Activated CD4-positive, alpha-beta memory T cell treated with anti-CD3 and anti-CD28 coated beads, Interleukin-2, amount 10 ng/mL, durations not matched to agents 7 days and 5 days (primary cell): ENCODE results near the gene CYP24A1. TPM values are rescaled to one million over a fixed set of nuclear protein-coding genes. Genes with fewer than 3 reads are reported as not detected.

Experiments used
- CTCF ChIA-PET: fragments of 350-600 bp; sonication (Branson Sonifier 250); formaldehyde crosslinking; loops from one replicate; lab custom pipeline; 2021; ENCODE audit warnings: antibody characterized with exemption, inconsistent platforms; lab: Charles Lee
- POLR2A ChIA-PET: fragments of 350-600 bp; sonication (Branson Sonifier 250); formaldehyde crosslinking; loops from one replicate; lab custom pipeline; 2021; ENCODE audit warnings: antibody characterized with exemption; lab: Charles Lee
- DNase-seq: peaks from one replicate; pipeline ENCODE4 v3.0.0-alpha.2; 2020
- H3K27ac Mint-ChIP-seq: one replicate; pipeline ENCODE4 v1.8.0; 2021; ENCODE audit warnings: mild to moderate bottlenecking, mixed read lengths
- H3K27me3 Mint-ChIP-seq: one replicate; pipeline ENCODE4 v1.8.0; 2021; ENCODE audit warnings: mixed read lengths
- H3K36me3 Mint-ChIP-seq: one replicate; pipeline ENCODE4 v1.8.0; 2021; ENCODE audit warnings: low read depth, mixed read lengths
- H3K4me1 Mint-ChIP-seq: one replicate; pipeline ENCODE4 v1.8.0; 2021; ENCODE audit warnings: mixed read lengths
- H3K4me3 Mint-ChIP-seq: one replicate; pipeline ENCODE4 v1.8.0; 2021; ENCODE audit warnings: mild to moderate bottlenecking, mixed read lengths
- H3K9me3 Mint-ChIP-seq: one replicate; pipeline ENCODE4 v1.8.0; 2021; ENCODE audit warnings: mixed read lengths
- total RNA-seq, 2 experiments: library from RNA; stranded (reverse); gene quantifications; one replicate each; pipeline ENCODE4 v1.2.3, GENCODE V29; 2021

Gene CYP24A1
- total RNA-seq, 2 experiments from 2014 or later = not detected

DNA sequence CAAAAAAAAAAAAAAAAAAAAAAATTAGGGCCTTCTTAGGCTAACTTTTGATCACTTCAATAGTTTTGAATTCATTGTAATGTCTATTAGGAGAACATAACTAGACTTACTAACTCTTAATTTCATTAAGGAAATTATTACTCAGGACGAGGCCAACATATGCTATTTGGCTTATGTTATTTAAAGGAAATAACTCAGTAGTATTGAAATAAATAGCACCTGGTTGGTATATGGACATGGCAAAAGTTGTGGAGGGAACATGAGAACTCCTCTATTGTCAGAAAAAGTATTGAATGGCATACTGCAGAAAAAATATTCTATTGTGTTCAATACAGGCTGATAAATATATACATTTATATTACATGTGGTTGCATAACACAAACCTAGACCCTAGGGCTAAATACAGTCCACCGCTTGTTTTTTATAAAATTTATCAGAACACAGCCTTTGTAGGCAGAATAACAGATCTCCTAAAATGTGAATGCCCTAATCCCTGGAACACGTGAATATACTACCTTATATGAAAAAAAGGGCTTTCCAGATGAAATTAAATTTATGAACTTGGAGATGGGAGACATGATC lies 18.0 kb downstream of the CYP24A1 start:
- Mint-ChIP-seq H3K9me3 (no peaks in the 10 kb centered on the region), H3K27me3 (peaks cover 8% of the 10 kb centered on the region), H3K4me3 (no peak overlapping the region), H3K27ac (no peak overlapping the region), H3K4me1 (no peaks in the 10 kb centered on the region), H3K36me3 (no peaks in the 10 kb centered on the region)
- no peak for DNase-seq
- ChIA-PET CTCF (no interaction called here), POLR2A (no interaction called here)

DNA sequence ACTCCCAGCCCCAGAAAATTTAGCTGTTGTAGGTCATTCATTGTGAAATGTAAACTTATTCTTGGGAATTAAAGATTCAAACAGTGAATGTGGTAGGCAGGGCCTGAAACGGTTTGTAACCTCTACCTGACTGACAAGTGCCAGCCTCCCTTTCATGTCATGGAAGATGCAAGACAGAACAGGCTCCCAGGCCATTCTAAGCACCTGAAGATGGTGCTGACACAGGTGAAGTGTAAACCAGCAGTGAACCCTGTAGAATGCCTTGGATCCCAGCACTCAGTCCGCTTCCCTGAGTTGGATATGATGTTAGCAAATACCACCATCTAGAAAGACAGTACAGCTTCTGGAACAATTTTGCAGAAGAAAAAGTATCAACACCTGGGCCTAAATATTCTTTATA lies 19.3 kb downstream of the CYP24A1 start:
- Mint-ChIP-seq H3K27me3 (peaks cover 6% of the 10 kb centered on the region), H3K4me1 (no peaks in the 10 kb centered on the region), H3K36me3 (no peaks in the 10 kb centered on the region), H3K4me3 (no peak overlapping the region), H3K9me3 (no peaks in the 10 kb centered on the region), H3K27ac (no peak overlapping the region)
- no peak for DNase-seq
- POLR2A ChIA-PET = no interaction called here
- CTCF ChIA-PET = interaction anchor here (1.3 kb wide), 1 partner anchor 51 kb away, joined by 5 read pairs; no protein-coding TSS in a partner anchor

DNA sequence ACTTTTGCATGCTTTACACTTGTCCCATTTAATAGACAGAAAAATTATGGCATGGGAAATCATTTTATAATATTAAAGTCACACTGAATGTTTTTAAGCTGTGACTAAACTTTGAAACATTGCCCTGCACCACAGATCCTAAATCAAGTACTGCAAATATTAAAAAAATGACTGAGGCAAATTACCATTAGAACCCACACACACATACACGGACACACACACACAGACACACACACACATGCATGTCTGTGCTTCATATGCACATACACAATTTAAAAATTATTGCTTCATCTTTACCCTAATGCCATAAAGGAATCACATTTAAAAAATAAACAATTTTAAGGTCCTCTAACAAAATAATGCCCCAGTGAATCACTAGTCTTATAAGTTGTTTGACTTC lies 19.9 kb downstream of the CYP24A1 start:
- Mint-ChIP-seq H3K27me3 (peaks cover 6% of the 10 kb centered on the region), H3K36me3 (no peaks in the 10 kb centered on the region), H3K9me3 (no peaks in the 10 kb centered on the region), H3K27ac (no peak overlapping the region), H3K4me1 (no peaks in the 10 kb centered on the region), H3K4me3 (no peak overlapping the region)
- CTCF ChIA-PET = no interaction called here
- POLR2A ChIA-PET = no interaction called here
- DNase-seq = no peak

DNA sequence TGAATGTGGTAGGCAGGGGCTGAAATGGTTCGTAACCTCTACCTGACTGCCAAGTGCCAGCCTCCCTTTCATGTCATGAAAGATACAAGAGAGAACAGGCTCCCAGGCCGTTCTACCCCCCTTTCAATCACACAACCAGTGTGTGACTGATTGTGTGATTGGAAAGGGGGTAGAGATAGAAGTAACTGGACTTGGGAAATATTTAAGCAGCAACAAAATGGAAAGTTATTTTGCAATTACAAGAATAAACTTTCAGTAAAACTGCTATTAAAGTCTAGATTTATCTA lies 20.8 kb downstream of the CYP24A1 start:
- Mint-ChIP-seq H3K27ac (no peak overlapping the region), H3K9me3 (no peaks in the 10 kb centered on the region), H3K4me1 (no peaks in the 10 kb centered on the region), H3K4me3 (no peak overlapping the region), H3K36me3 (no peaks in the 10 kb centered on the region), H3K27me3 (peaks cover 6% of the 10 kb centered on the region)
- ChIA-PET POLR2A (no interaction called here), CTCF (no interaction called here)
- DNase-seq = no peak

DNA sequence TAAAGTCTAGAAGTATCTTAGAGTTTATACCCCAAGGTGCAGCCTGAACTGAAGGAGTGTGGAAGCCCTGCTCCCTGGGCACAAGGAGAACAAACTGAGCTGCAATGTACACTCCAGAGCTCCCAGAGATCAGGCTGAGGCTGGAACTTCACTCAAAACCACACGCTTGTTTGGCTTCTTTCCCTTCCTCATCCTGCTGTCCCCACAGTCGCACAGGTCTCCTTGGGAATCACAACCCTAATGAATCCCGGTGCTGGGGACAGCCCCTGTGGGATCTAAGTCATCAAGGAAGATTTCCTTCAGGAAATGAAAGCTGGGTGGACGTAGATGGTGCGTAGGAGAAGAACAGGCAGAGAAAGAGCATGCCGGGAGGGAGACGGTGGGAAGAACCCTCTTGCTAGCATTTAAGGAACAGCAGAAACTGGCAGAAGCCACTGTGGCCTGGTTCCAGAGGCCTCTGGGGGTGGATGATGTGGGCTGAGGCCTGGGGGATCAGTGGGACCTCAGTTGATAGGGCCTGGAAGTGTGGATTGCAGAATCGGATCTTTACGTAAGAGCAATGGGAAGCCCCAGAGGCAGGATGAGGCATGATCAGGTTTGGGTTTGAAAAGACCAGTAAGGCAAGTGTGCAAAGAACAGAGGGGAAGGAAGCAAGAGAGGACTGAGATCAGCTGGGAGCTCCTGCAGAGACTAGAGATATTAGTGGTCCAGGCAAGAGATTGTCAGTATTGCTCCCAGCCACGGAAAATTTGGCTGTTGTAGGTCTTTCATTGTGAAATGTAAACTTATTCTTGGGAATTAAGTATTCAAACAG lies 21.4 kb downstream of the CYP24A1 start:
- Mint-ChIP-seq H3K36me3 (no peaks in the 10 kb centered on the region), H3K27me3 (peaks cover 6% of the 10 kb centered on the region), H3K4me3 (no peak overlapping the region), H3K9me3 (no peaks in the 10 kb centered on the region), H3K27ac (no peak overlapping the region), H3K4me1 (no peaks in the 10 kb centered on the region)
- DNase-seq = no peak
- ChIA-PET CTCF (no interaction called here), POLR2A (no interaction called here)

DNA sequence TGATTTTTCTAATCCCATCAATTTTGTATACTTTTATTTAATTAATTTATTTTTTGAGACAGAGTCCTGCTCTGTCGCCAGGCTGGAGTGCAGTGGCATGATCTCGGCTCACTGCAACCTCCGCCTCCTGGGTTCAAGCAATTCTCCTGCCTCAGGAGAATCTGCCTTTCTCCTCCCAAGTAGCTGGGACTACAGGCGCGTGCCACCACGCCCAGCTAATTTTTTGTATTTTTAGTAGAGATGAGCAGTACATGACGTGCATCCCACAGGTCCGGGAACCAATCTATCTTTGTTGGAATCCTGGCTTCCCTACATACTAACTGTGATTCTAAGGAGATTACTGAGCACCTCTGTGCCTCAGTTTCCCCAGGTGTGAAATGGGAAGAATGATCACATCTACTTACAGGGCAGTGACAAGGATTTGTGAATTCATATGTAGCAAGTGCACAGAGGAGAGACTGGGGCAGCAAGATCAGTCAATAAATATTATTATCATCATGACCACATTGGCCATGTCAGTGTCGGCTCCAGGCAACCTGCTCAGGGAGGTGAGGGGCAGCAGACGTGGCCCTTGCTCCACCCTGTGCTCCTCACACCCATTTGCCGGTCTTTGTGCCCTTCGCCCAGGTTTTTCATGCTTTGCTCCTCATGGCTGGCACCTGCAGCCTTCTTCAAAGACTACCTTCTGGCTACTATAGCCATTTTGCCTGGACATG lies 22.1 kb downstream of the CYP24A1 start:
- ChIA-PET CTCF (no interaction called here), POLR2A (no interaction called here)
- Mint-ChIP-seq H3K36me3 (no peaks in the 10 kb centered on the region), H3K27ac (no peak overlapping the region), H3K9me3 (no peaks in the 10 kb centered on the region), H3K4me3 (no peak overlapping the region), H3K4me1 (no peaks in the 10 kb centered on the region), H3K27me3 (peaks cover 6% of the 10 kb centered on the region)
- DNase-seq = no peak

DNA sequence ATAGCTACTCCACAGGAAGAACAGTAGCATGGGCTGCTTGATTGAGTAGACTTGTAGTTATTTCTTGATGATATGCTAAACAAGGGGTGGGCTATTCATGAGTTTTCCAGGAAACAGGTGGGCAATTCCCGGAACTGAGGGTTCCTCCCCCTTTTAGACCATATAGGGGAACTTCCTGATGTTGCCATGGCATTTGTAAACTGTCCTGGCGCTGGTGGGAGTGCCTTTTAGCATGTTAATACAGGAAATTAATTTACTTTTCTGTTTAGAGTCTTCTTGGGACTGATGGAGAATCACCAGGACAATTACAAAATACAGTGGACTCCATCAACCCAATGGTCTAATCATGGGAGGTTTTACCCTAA lies 22.7 kb downstream of the CYP24A1 start:
- ChIA-PET POLR2A (no interaction called here), CTCF (no interaction called here)
- peaks cover under 1% of the 10 kb centered on the region for H3K27me3 Mint-ChIP-seq
- H3K27ac Mint-ChIP-seq = no peak overlapping the region
- H3K4me1 Mint-ChIP-seq = no peaks in the 10 kb centered on the region
- no peak overlapping the region for H3K4me3 Mint-ChIP-seq
- no peak for DNase-seq
- H3K9me3 Mint-ChIP-seq = no peaks in the 10 kb centered on the region
- no peaks in the 10 kb centered on the region for H3K36me3 Mint-ChIP-seq

DNA sequence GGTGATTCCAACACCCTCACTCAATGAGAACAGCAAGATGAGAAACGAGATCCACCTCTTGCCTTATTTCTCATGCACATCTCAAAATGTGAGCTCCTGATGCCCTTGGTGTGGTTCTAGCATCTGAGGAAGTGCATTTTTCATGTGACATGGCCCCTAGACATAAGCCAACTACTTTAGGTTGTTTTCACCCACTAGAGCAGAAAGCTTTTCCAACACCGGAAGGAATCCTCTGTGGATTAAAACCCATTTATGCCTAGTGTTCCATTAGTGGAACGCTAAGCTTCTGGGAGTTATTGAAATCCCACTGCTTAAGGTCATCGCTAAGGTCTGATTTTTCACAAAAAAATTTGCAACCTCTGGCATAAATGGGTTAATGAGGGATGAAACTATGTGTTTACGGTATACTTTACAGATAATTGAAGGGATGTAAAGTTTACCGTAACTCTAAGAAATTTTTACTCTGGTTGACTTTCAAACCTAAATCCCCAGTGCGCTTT lies 24.0 kb downstream of the CYP24A1 start:
- ChIA-PET CTCF (no interaction called here), POLR2A (no interaction called here)
- H3K4me1 Mint-ChIP-seq = no peaks in the 10 kb centered on the region
- DNase-seq = no peak
- H3K27me3 Mint-ChIP-seq = no peaks in the 10 kb centered on the region
- H3K36me3 Mint-ChIP-seq = no peaks in the 10 kb centered on the region
- no peak overlapping the region for H3K27ac Mint-ChIP-seq
- H3K4me3 Mint-ChIP-seq = no peak overlapping the region
- H3K9me3 Mint-ChIP-seq = no peaks in the 10 kb centered on the region

DNA sequence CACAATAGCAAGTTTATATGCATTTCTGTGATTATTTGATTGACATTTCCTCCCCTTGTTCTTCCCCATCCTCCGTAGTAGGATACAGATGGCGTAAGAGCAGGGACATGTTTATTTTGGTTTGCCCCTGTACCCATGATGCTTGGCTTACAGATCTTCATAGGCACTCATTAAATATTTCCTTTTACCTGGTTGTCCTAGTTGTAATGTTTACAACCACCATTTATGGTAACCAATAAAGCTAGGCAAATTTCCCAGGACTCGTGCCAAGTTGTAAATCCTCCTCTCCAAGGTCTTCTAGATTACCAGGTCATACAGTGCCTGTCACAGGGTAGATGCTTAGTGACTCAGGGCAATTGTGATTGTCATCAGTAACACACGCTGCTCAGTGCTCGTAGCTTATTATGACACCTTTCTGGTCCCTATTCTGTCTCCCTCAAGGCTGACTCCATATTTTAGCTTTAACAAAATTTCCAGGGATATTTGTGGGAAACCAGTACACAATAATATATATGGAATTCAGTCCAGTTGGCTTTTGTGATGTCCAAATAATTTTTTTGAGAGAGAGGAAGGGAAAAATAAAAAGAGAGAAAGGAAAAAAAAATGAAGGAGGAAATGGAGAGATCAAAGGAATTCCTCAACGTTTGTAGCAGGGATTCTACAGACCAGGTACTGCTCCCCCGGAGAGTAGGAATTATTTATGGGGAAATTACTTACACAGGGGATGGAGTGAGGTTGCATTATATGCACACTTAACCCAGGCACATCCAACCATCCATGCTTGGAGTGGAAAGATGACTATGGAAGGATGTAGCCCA lies 24.6 kb downstream of the CYP24A1 start:
- ChIA-PET POLR2A (no interaction called here), CTCF (interaction anchor here (1.4 kb wide), 1 partner anchor 44 kb away, joined by 3 read pairs; no protein-coding TSS in a partner anchor)
- Mint-ChIP-seq H3K4me3 (no peak overlapping the region), H3K27ac (no peak overlapping the region), H3K36me3 (no peaks in the 10 kb centered on the region), H3K4me1 (no peaks in the 10 kb centered on the region), H3K27me3 (no peaks in the 10 kb centered on the region), H3K9me3 (no peaks in the 10 kb centered on the region)
- no peak for DNase-seq

DNA sequence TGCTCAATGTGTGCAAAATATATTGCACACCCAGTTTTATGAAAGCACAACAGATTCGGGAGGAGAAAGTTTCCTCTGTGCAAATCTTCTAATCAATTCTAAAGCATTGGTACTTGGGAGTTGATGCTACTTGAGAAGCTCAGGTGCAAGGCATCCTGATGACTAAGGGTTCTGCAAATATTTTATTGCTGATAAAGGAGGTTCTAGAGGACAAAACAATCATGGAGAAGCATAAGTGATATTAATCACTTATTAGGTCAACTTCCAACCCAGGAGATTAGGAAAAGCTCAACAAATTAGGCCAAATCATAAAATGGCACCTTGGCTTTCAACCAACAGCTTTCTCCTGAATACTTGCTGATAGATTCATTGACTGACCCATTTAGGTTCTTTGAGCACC lies 27.1 kb downstream of the CYP24A1 start:
- H3K27me3 Mint-ChIP-seq = peaks cover 3% of the 10 kb centered on the region
- H3K4me3 Mint-ChIP-seq = no peak overlapping the region
- H3K4me1 Mint-ChIP-seq = no peaks in the 10 kb centered on the region
- ChIA-PET POLR2A (interaction anchor here (1.8 kb wide), 1 partner anchor 29 kb away, joined by 3 read pairs; no protein-coding TSS in a partner anchor), CTCF (interaction anchor here (1.0 kb wide), 1 partner anchor 499 kb away, joined by 6 read pairs; no protein-coding TSS in a partner anchor)
- no peak overlapping the region for H3K27ac Mint-ChIP-seq
- DNase-seq = no peak
- no peaks in the 10 kb centered on the region for H3K36me3 Mint-ChIP-seq
- H3K9me3 Mint-ChIP-seq = no peaks in the 10 kb centered on the region

DNA sequence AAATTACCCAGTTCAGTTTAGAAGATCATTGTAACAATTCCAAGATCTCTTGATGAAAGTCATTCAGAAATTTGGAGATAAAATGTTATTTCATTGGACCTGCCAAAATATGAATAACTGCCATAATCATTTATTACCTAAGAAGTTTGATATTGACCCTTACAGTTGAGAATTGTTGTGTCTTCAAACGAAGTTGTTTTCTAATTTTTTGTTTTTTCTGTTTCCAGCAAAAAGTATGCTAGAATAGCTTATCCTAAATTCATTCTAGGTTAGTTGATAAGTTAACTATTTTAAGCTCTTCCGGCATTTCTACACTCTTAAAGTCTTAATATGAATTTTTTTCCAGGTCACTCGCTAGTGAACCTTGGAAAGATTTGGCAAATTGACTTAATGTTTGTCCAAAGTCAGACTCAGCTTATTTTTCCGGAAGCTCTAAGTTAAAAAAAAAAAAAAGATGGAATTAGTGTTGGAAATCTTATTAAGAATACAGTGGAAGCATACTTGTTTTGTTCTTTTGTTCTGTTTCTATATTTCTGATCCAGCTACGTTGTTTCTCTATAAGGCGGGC lies 28.9 kb downstream of the CYP24A1 start:
- no peak for DNase-seq
- H3K4me3 Mint-ChIP-seq = no peak overlapping the region
- CTCF ChIA-PET = interaction anchor here (0.7 kb wide), 1 partner anchor 320 kb away, joined by 4 read pairs; no protein-coding TSS in a partner anchor
- H3K4me1 Mint-ChIP-seq = no peaks in the 10 kb centered on the region
- POLR2A ChIA-PET = no interaction called here
- no peaks in the 10 kb centered on the region for H3K36me3 Mint-ChIP-seq
- H3K9me3 Mint-ChIP-seq = no peaks in the 10 kb centered on the region
- H3K27ac Mint-ChIP-seq = no peak overlapping the region
- H3K27me3 Mint-ChIP-seq = peaks cover 10% of the 10 kb centered on the region

DNA sequence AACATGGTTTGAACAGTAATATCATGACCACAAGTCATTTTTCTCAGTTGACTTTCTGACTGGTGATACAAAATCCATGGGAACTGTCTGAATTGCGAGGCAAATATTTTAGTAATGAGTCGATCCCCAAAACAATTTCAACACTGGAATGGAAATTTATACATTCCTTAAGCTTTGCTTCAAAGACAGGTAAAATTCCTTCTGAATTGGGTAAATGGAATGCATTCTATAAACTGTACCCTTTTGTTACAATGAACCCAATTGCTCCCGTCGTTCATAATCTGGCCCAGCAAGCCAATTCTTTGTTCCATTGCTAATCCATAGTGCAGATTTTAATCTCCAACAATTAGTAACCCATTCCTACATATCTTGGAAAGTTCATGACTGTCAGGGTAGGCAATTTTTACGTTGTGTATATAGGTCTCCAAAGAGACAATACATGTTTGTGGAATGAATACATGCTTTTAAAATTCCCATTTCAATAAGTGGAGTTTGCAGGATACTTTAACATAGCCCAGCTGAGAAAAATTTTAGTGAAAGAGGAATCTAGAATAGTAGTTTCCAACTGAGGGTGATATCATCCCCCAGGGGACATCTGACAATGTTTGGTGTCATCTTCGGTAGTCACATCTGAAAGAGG lies 32.7 kb downstream of the CYP24A1 start:
- CTCF ChIA-PET = no interaction called here
- peaks cover 18% of the 10 kb centered on the region for H3K27me3 Mint-ChIP-seq

More for the DNA sequence above, 32.7 kb downstream of the CYP24A1 start:
- POLR2A ChIA-PET = no interaction called here
- H3K27ac Mint-ChIP-seq = no peak overlapping the region
- no peak overlapping the region for H3K4me3 Mint-ChIP-seq
- H3K36me3 Mint-ChIP-seq = no peaks in the 10 kb centered on the region
- no peak for DNase-seq
- no peaks in the 10 kb centered on the region for H3K9me3 Mint-ChIP-seq
- H3K4me1 Mint-ChIP-seq = no peaks in the 10 kb centered on the region
